Upper lobe of left lung (tissue), 4 donors: Measurements from ENCODE around the gene FUT2.

ENCODE experiments used
- CTCF ChIP-seq, 6 experiments: fragments of 450-650 bp in 4 of 6; fragments of 200-600 bp in 2 of 6; sonication (generic) in 2 of 6; IDR thresholded peaks; one replicate each; pipeline ENCODE4 v1.5.1; 2016 to 2019; ENCODE audit warnings: antibody characterized with exemption in 6 of 6
- POLR2A ChIP-seq, 4 donors: fragments of 450-650 bp; IDR thresholded peaks; one replicate each; pipeline ENCODE4 v1.5.1; 2016 to 2017; ENCODE audit warnings: antibody characterized with exemption in 4 of 4, mild to moderate bottlenecking in 2 of 4
- POLR2AphosphoS5 ChIP-seq, 2 donors: sonication (generic); formaldehyde crosslinking; IDR thresholded peaks; one replicate each; pipeline ENCODE4 v1.5.1; 2017; ENCODE audit warnings: antibody characterized with exemption in 2 of 2

DNA sequence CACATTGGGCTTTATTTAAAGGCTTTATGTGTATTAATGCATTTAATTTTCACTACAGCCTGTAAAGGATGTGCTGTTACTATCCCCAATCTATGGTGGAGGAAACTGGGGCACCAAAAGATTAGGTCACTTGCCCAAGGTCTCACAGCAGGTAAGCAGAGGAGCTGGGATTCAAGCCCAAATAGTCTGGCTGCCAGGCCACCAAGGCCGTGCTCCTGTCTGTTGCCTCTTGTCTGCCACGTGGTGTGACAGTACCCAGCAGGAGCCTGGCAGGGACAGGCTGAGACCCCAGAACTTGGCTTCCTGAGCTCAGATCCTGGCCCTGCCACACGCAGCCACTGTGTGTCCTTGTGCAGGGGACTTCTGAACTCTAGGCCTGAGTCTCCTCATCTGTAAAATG lies 27.4 kb upstream of the FUT2 start:
- TF ChIP-seq POLR2AphosphoS5 (IDR thresholded peaks at IDR 0.05) (no peak), CTCF (IDR thresholded peaks at IDR 0.05) (no peak), POLR2A (IDR thresholded peaks at IDR 0.05) (no peak)
